Measurements from ENCODE around the gene OPN1LW. TPM values are rescaled to one million over a fixed set of nuclear protein-coding genes. Genes with fewer than 3 reads are reported as not detected.
"Not testable (repeated sequence)": the region's sequence is repeated elsewhere in the genome, so short reads cannot be mapped to it uniquely, and the experiment has no call there.

OPN1LW gene
- total and polyA plus RNA-seq, 4 donors, result not detected

DNA sequence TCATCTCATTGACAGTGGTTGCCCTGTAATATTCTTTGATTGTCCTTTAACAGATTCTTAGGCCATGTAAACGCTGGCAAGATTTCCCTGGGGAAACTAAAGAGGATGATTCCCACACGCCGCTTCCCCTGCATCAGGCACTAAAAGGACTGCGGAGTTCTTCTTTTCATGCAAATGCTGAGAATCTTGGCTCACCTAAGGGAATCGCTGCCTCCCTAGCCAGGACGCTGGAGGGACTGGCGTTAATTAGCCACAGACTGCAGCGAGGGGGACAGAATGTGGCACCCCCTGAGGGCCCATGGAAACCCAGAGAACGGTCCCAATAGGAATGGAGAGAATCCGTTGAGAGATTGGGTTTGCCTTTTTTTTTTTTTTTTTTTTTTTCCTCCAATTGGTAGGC lies 30.3 kb downstream of the OPN1LW start:
- DNase-seq; H3K4me1 ChIP-seq (ENCODE audit: control insufficient read depth in 1 of 2, insufficient read depth in 2 of 2, low read length in 2 of 2); intact Hi-C loops (cut with DNase I); H3K9me3 ChIP-seq (ENCODE audit: control insufficient read depth, low read length); H3K27ac ChIP-seq (ENCODE audit: low read depth in 1 of 2, low read length in 2 of 2); H3K27me3 ChIP-seq (ENCODE audit: control insufficient read depth in 1 of 2, insufficient read depth in 2 of 2, low read length in 1 of 2); H3K4me3 ChIP-seq (ENCODE audit: low read length in 2 of 2); ATAC-seq (ENCODE audit: low FRiP score); H3K36me3 ChIP-seq (ENCODE audit: control insufficient read depth in 1 of 2, insufficient read depth in 2 of 2, low read length in 1 of 2): not testable (repeated sequence)
- no CpG with 5 or more reads among the region's 10 CpGs for WGBS, 2 donors

DNA sequence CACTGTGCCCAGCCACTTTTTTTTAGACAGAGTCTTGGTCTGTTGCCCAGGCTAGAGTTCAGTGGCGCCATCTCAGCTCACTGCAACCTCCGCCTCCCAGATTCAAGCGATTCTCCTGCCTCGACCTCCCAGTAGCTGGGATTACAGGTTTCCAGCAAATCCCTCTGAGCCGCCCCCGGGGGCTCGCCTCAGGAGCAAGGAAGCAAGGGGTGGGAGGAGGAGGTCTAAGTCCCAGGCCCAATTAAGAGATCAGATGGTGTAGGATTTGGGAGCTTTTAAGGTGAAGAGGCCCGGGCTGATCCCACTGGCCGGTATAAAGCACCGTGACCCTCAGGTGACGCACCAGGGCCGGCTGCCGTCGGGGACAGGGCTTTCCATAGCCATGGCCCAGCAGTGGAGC lies 38.3 kb downstream of the OPN1LW start, which contains the start of gene OPN1MW:
OPN1MW (plus strand) TSS at position 301 of the 400 bp plus-strand sequence; CDS start at position 383, 82 bp downstream.
- H3K9me3 ChIP-seq (ENCODE audit: control insufficient read depth, low read length); H3K27me3 ChIP-seq (ENCODE audit: control insufficient read depth in 1 of 2, insufficient read depth in 2 of 2, low read length in 1 of 2); H3K4me1 ChIP-seq (ENCODE audit: control insufficient read depth in 1 of 2, insufficient read depth in 2 of 2, low read length in 2 of 2); H3K4me3 ChIP-seq (ENCODE audit: low read length in 2 of 2); intact Hi-C loops (cut with DNase I); ATAC-seq (ENCODE audit: low FRiP score); H3K27ac ChIP-seq (ENCODE audit: low read depth in 1 of 2, low read length in 2 of 2); H3K36me3 ChIP-seq (ENCODE audit: control insufficient read depth in 1 of 2, insufficient read depth in 2 of 2, low read length in 1 of 2); DNase-seq: not testable (repeated sequence)
- WGBS, 2 donors, result no CpG with 5 or more reads among the region's 14 CpGs

DNA sequence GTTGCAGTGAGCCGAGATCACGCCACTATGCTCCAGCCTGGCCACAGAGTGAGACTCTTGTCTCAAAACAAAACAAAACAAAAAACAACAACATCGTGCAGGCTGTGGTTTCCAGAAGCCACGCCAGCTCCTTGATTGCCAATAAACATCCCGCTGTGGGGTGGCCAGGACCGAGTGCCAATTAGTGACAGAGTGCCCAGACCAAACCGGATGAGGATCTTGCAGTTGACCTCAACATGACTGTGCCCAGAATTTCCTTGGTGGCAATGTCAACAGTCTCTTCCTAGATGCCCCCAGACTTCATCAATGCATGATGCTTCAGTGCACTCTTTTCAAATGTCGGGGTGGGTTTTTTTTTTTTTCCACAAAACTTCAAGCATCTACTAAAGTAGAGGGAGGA lies 39.8 kb downstream of the OPN1LW start:
- H3K4me3 ChIP-seq (ENCODE audit: low read length in 2 of 2); DNase-seq; ATAC-seq (ENCODE audit: low FRiP score); H3K4me1 ChIP-seq (ENCODE audit: control insufficient read depth in 1 of 2, insufficient read depth in 2 of 2, low read length in 2 of 2); H3K9me3 ChIP-seq (ENCODE audit: control insufficient read depth, low read length); H3K36me3 ChIP-seq (ENCODE audit: control insufficient read depth in 1 of 2, insufficient read depth in 2 of 2, low read length in 1 of 2); H3K27me3 ChIP-seq (ENCODE audit: control insufficient read depth in 1 of 2, insufficient read depth in 2 of 2, low read length in 1 of 2); H3K27ac ChIP-seq (ENCODE audit: low read depth in 1 of 2, low read length in 2 of 2); intact Hi-C loops (cut with DNase I): not testable (repeated sequence)
- WGBS, 2 donors, result no CpG with 5 or more reads among the region's 8 CpGs

DNA sequence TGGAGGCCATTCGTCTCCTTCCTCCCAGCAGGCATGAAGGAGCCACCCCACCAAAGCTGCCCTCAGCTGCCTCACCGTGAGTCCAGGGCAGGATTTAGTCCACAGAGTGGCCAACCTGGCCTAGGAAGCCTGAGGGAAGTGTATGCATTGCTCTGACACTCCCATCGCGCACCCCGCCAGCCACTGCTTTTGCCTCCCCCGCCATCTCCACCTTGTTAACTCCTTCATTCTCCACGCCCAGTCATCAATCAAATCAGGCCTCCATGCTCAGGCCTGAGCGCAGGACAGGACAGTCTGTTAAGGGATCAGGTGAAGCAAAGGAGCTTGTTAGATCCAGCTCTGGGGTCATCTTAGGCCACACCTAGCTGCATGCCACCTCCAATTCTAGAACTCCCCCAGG lies 48.8 kb downstream of the OPN1LW start:
- H3K9me3 ChIP-seq (ENCODE audit: control insufficient read depth, low read length); intact Hi-C loops (cut with DNase I); DNase-seq; H3K27me3 ChIP-seq (ENCODE audit: control insufficient read depth in 1 of 2, insufficient read depth in 2 of 2, low read length in 1 of 2); ATAC-seq (ENCODE audit: low FRiP score); H3K4me1 ChIP-seq (ENCODE audit: control insufficient read depth in 1 of 2, insufficient read depth in 2 of 2, low read length in 2 of 2); H3K27ac ChIP-seq (ENCODE audit: low read depth in 1 of 2, low read length in 2 of 2); H3K36me3 ChIP-seq (ENCODE audit: control insufficient read depth in 1 of 2, insufficient read depth in 2 of 2, low read length in 1 of 2); H3K4me3 ChIP-seq (ENCODE audit: low read length in 2 of 2): not testable (repeated sequence)
- no CpG with 5 or more reads among the region's 8 CpGs for WGBS, 2 donors

DNA sequence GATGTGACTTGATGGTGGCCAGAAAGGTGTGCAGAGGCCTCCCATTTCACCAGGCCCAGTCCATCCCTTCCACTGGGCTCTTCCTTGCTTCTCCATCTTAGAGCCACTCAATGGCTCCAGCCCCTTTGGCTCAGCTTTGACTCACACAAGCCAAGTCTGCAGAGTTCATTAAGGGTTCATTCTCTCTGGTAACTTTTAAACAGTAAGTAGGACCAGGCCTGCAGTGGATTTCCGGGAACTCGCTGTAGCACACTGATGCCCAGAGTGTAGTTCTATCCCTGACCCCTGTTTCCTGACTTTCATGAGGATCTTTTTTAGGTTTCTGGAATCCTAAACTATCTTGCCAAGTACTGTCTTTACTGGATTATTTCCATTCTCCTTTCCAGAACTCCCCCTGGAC lies 50.3 kb downstream of the OPN1LW start:
- DNase-seq; H3K4me3 ChIP-seq (ENCODE audit: low read length in 2 of 2); H3K36me3 ChIP-seq (ENCODE audit: control insufficient read depth in 1 of 2, insufficient read depth in 2 of 2, low read length in 1 of 2); H3K4me1 ChIP-seq (ENCODE audit: control insufficient read depth in 1 of 2, insufficient read depth in 2 of 2, low read length in 2 of 2); intact Hi-C loops (cut with DNase I); H3K27ac ChIP-seq (ENCODE audit: low read depth in 1 of 2, low read length in 2 of 2); H3K27me3 ChIP-seq (ENCODE audit: control insufficient read depth in 1 of 2, insufficient read depth in 2 of 2, low read length in 1 of 2); H3K9me3 ChIP-seq (ENCODE audit: control insufficient read depth, low read length): not testable (repeated sequence)
- WGBS, 2 donors, result no CpG with 5 or more reads among the region's 2 CpGs
- peak; percentile 67 for ATAC-seq (ENCODE audit: low FRiP score)

DNA sequence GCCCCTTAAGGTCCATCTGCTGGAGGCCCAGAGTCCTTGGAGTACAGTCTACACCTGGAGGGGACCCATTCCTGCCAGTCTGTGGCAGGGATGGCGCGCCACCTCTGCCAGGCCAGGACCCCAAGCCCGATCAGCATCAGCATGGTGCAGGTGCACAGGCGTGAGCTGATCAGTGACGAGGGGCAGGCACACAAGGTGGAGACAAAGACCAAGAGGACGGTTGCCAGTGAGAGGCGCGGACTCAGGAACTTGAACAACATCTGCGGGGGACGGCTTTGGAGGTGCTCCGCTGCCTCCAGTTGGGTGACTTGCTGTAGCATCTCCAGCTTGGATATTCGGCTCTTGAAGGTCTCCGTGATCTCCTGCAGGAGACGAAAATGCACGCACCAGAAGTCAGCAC lies 52.4 kb downstream of the OPN1LW start:
- WGBS, 2 donors, result no CpG with 5 or more reads among the region's 15 CpGs
- ATAC-seq (ENCODE audit: low FRiP score); H3K27me3 ChIP-seq (ENCODE audit: control insufficient read depth in 1 of 2, insufficient read depth in 2 of 2, low read length in 1 of 2); H3K4me3 ChIP-seq (ENCODE audit: low read length in 2 of 2); intact Hi-C loops (cut with DNase I); H3K4me1 ChIP-seq (ENCODE audit: control insufficient read depth in 1 of 2, insufficient read depth in 2 of 2, low read length in 2 of 2); H3K36me3 ChIP-seq (ENCODE audit: control insufficient read depth in 1 of 2, insufficient read depth in 2 of 2, low read length in 1 of 2); H3K27ac ChIP-seq (ENCODE audit: low read depth in 1 of 2, low read length in 2 of 2); H3K9me3 ChIP-seq (ENCODE audit: control insufficient read depth, low read length); DNase-seq: not testable (repeated sequence)

Other genes with a start within 250 kb of the OPN1LW start
- 1 to 10 TPM; 3.0 to 4.6 TPM for gene AVPR2, start 239.6 kb upstream of the OPN1LW start, total RNA-seq
- under 1 TPM in 1 of 2 donors, not detected in 1; 0.23 TPM for gene AVPR2, start 239.6 kb upstream of the OPN1LW start, polyA plus RNA-seq
- 10 to 100 TPM; 36.0 to 81.3 TPM for gene ARHGAP4, start 218.0 kb upstream of the OPN1LW start, total RNA-seq
- 10 to 100 TPM; 13.5 to 31.9 TPM for gene ARHGAP4, start 218.0 kb upstream of the OPN1LW start, polyA plus RNA-seq
- gene NAA10, start 209.2 kb upstream of the OPN1LW start, total RNA-seq, result 10 to 100 TPM; 70.2 to 87.3 TPM
- 100 to 1,000 TPM in 1 of 2 donors, 10 to 100 TPM in 1; 81.8 to 287 TPM for gene NAA10, start 209.2 kb upstream of the OPN1LW start, polyA plus RNA-seq
- 10 to 100 TPM; 13.1 to 20.9 TPM for gene RENBP, start 199.6 kb upstream of the OPN1LW start, total RNA-seq
- 10 to 100 TPM; 10.5 to 14.5 TPM for gene RENBP, start 199.6 kb upstream of the OPN1LW start, polyA plus RNA-seq
- 10 to 100 TPM; 41.6 to 41.8 TPM for gene HCFC1, start 172.4 kb upstream of the OPN1LW start, total RNA-seq
- 10 to 100 TPM in 1 of 2 donors, 1 to 10 TPM in 1; 6.5 to 20.3 TPM for gene HCFC1, start 172.4 kb upstream of the OPN1LW start, polyA plus RNA-seq
- 1 to 10 TPM; 3.8 to 8.6 TPM for gene TMEM187, start 171.5 kb upstream of the OPN1LW start, total RNA-seq
- 1 to 10 TPM; 2.5 to 6.3 TPM for gene TMEM187, start 171.5 kb upstream of the OPN1LW start, polyA plus RNA-seq
- gene IRAK1, start 124.3 kb upstream of the OPN1LW start, total RNA-seq, result 10 to 100 TPM; 62.3 to 78.3 TPM
- gene IRAK1, start 124.3 kb upstream of the OPN1LW start, polyA plus RNA-seq, result 10 to 100 TPM; 45.9 to 60.5 TPM
- 10 to 100 TPM; 73.5 to 80.7 TPM for gene MECP2, start 46.5 kb upstream of the OPN1LW start, total RNA-seq
- 10 to 100 TPM; 10.4 to 24.9 TPM for gene MECP2, start 46.5 kb upstream of the OPN1LW start, polyA plus RNA-seq
- not detected for gene OPN1MW, start 38.4 kb downstream of the OPN1LW start, total RNA-seq
- not detected for gene OPN1MW, start 38.4 kb downstream of the OPN1LW start, polyA plus RNA-seq
- not detected for gene OPN1MW2, start 75.5 kb downstream of the OPN1LW start, total RNA-seq
- not detected for gene OPN1MW2, start 75.5 kb downstream of the OPN1LW start, polyA plus RNA-seq
- gene OPN1MW3, start 113.3 kb downstream of the OPN1LW start, total RNA-seq, result not detected
- not detected for gene OPN1MW3, start 113.3 kb downstream of the OPN1LW start, polyA plus RNA-seq
- gene TEX28, start 150.9 kb downstream of the OPN1LW start, total RNA-seq, result not detected
- not detected for gene TEX28, start 150.9 kb downstream of the OPN1LW start, polyA plus RNA-seq
- gene TKTL1, start 151.6 kb downstream of the OPN1LW start, total RNA-seq, result under 1 TPM; 0.23 to 0.24 TPM
- gene TKTL1, start 151.6 kb downstream of the OPN1LW start, polyA plus RNA-seq, result not detected
- 1,000 to 10,000 TPM; 4,329 to 7,587 TPM for gene FLNA, start 230.4 kb downstream of the OPN1LW start, total RNA-seq
- gene FLNA, start 230.4 kb downstream of the OPN1LW start, polyA plus RNA-seq, result 1,000 to 10,000 TPM in 1 of 2 donors, 100 to 1,000 TPM in 1; 515 to 7,857 TPM
- 10 to 100 TPM; 49.9 to 73.1 TPM for gene EMD, start 235.1 kb downstream of the OPN1LW start, total RNA-seq
- 100 to 1,000 TPM in 1 of 2 donors, 10 to 100 TPM in 1; 97.7 to 157 TPM for gene EMD, start 235.1 kb downstream of the OPN1LW start, polyA plus RNA-seq

All from aorta (tissue), 5 donors.